Gastrocnemius medialis (tissue), 4 donors: ENCODE data around the gene CELF3. TPM values are rescaled to one million over a fixed set of nuclear protein-coding genes. Genes with fewer than 3 reads are reported as not detected.

Experiments
- ATAC-seq, 2 donors: fragments of 150-250 bp; one replicate each; pipeline ENCODE4 v1.9.1; 2016
- DNase-seq, 2 donors: peaks; one replicate each; pipeline ENCODE4 v3.0.0-alpha.2; 2019
- H3K27ac ChIP-seq, 4 donors: fragments of 200-600 bp; sonication (generic); 1 replicate in 1 of 4; 2 replicates in 3 of 4; pipeline ENCODE4 v1.5.1; 2016 to 2018; ENCODE audit warnings: mild to moderate bottlenecking in 2 of 4, moderate library complexity in 1 of 4
- H3K27me3 ChIP-seq, 3 donors: fragments of 200-600 bp; sonication (generic) in 2 of 3; 1 replicate in 1 of 3; 2 replicates in 2 of 3; pipeline versions ENCODE4 v1.5.1 to v1.6.0; 2016 to 2019; ENCODE audit warnings: mild to moderate bottlenecking in 1 of 3, moderate library complexity in 1 of 3
- H3K36me3 ChIP-seq, 2 donors: fragments of 200-600 bp; sonication (generic) in 1 of 2; one replicate each; pipeline ENCODE4 v1.5.1; 2017 to 2018
- H3K4me1 ChIP-seq, 2 donors: fragments of 200-600 bp; sonication (generic) in 1 of 2; one replicate each; pipeline ENCODE4 v1.5.1; 2016 to 2017; ENCODE audit warnings: mild to moderate bottlenecking in 2 of 2
- H3K4me3 ChIP-seq, 4 donors: fragments of 200-600 bp; sonication (generic) in 3 of 4; 1 replicate in 1 of 4; 2 replicates in 3 of 4; pipeline ENCODE4 v1.5.1; 2016 to 2019; ENCODE audit warnings: mild to moderate bottlenecking in 2 of 4
- H3K9me3 ChIP-seq, 3 donors: fragments of 200-600 bp; sonication (generic) in 2 of 3; 1 replicate in 1 of 3; 2 replicates in 2 of 3; pipeline ENCODE4 v1.5.1; 2016 to 2019
- CTCF ChIP-seq, 5 experiments: fragments of 450-650 bp in 3 of 5; fragments of 200-600 bp in 2 of 5; sonication (generic) in 2 of 5; IDR thresholded peaks in 4 of 5; conservative IDR thresholded peaks in 1 of 5; 1 replicate in 4 of 5; 2 replicates in 1 of 5; pipeline ENCODE4 v1.5.1; 2016 to 2019; ENCODE audit warnings: antibody characterized with exemption in 5 of 5, mild to moderate bottlenecking in 3 of 5, moderate library complexity in 3 of 5
- POLR2A ChIP-seq, 2 donors: fragments of 450-650 bp; IDR thresholded peaks; one replicate each; pipeline ENCODE4 v1.6.1; 2017; ENCODE audit warnings: antibody characterized with exemption in 2 of 2, mild to moderate bottlenecking in 2 of 2, moderate library complexity in 2 of 2
- in situ Hi-C, 4 donors: fragments of 200-750 bp; cut with MboI; loops; one replicate each; pipeline versions ENCODE4 v1.15.0 to v1.8.0; 2017; ENCODE audit warnings: low sequenced_read_pairs in 4 of 4
- intact Hi-C: fragments of 100-400 bp; cut with DNase I; formaldehyde crosslinking; loops from one replicate; pipeline ENCODE4 v1.15.1; 2023; ENCODE audit warnings: low total_unique reads
- total RNA-seq, 4 donors: library from RNA; depleted of rRNA; stranded (reverse); fragments of >200 nt; gene quantifications; one replicate each; pipeline versions ENCODE4 v1.1.0 to v1.2.3, GENCODE V29; 2016

CELF3 gene
- total RNA-seq, 4 donors from 2014 or later, result not detected

GRCh38 chr1:151760597-151761385 is 44.2 kb upstream of the CELF3 start:
- Histone ChIP-seq H3K27me3 (no peaks in the 10 kb centered on the region), H3K4me1 (peaks cover 10 to 13% of the 10 kb centered on the region in 2 donors), H3K36me3 (peaks cover 0 to 38% of the 10 kb centered on the region in 2 donors), H3K9me3 (no peaks in the 10 kb centered on the region), H3K27ac (no peak overlapping the region), H3K4me3 (no peak overlapping the region)
- in situ Hi-C loops (loop anchor here in 1 of 4 donors (10.0 kb wide), 1 partner anchor 84 kb away; no protein-coding TSS in a partner anchor), intact Hi-C loops (no loop called here)
- TF ChIP-seq CTCF (IDR thresholded peaks at IDR 0.05 in 4 of 5, conservative IDR thresholded peaks at IDR 0.05 in 1 of 5) (no peak), POLR2A (IDR thresholded peaks at IDR 0.05) (no peak)
- DNase-seq (no peak), ATAC-seq (no peak)

- Histone ChIP-seq H3K36me3 (peaks cover 0 to 38% of the 10 kb centered on the region in 2 donors), H3K4me1 (peaks cover 10 to 11% of the 10 kb centered on the region in 2 donors), H3K9me3 (no peaks in the 10 kb centered on the region), H3K27me3 (no peaks in the 10 kb centered on the region), H3K4me3 (no peak overlapping the region), H3K27ac (no peak overlapping the region)
- in situ Hi-C loops, result no loop called here
- TF ChIP-seq CTCF (IDR thresholded peaks at IDR 0.05 in 4 of 5, conservative IDR thresholded peaks at IDR 0.05 in 1 of 5), result no peak
- TF ChIP-seq POLR2A (IDR thresholded peaks at IDR 0.05), result no peak
- intact Hi-C loops, result no loop called here
- DNase-seq (no peak), ATAC-seq (no peak)
Measured at GRCh38 chr1:151759241-151759640, 42.6 kb upstream of the CELF3 start.

- no peak overlapping the region for H3K4me3 ChIP-seq
- H3K36me3 ChIP-seq, result peaks cover 0 to 29% of the 10 kb centered on the region in 2 donors
- H3K27ac ChIP-seq, result no peak overlapping the region
- ATAC-seq (no peak), DNase-seq (no peak)
- no peaks in the 10 kb centered on the region for H3K4me1 ChIP-seq
- H3K27me3 ChIP-seq, result no peaks in the 10 kb centered on the region
- TF ChIP-seq POLR2A (IDR thresholded peaks at IDR 0.05) (no peak), CTCF (IDR thresholded peaks at IDR 0.05 in 4 of 5, conservative IDR thresholded peaks at IDR 0.05 in 1 of 5) (no peak)
- in situ Hi-C loops, result no loop called here
- no peaks in the 10 kb centered on the region for H3K9me3 ChIP-seq
- intact Hi-C loops, result no loop called here
Measured at GRCh38 chr1:151756291-151756690, 39.7 kb upstream of the CELF3 start.

- in situ Hi-C loops, result loop anchor here in 2 of 4 donors (25.0 kb wide), 1 partner anchor 304 kb away; no protein-coding TSS in a partner anchor
- Histone ChIP-seq H3K36me3 (no peaks in the 10 kb centered on the region), H3K4me1 (peaks cover 4 to 5% of the 10 kb centered on the region in 2 donors), H3K9me3 (no peaks in the 10 kb centered on the region), H3K27ac (no peak overlapping the region), H3K27me3 (no peaks in the 10 kb centered on the region), H3K4me3 (no peak overlapping the region)
- DNase-seq, result no peak
- no peak for TF ChIP-seq CTCF (IDR thresholded peaks at IDR 0.05 in 4 of 5, conservative IDR thresholded peaks at IDR 0.05 in 1 of 5)
- TF ChIP-seq POLR2A (IDR thresholded peaks at IDR 0.05), result no peak
- intact Hi-C loops, result no loop called here
- no peak for ATAC-seq
Measured at GRCh38 chr1:151741516-151741915, 24.9 kb upstream of the CELF3 start.
